ENCODE results near the gene CLIP2.
"Not testable (repeated sequence)": the region's sequence is repeated elsewhere in the genome, so short reads cannot be mapped to it uniquely, and the experiment has no call there.

The CLIP2 gene

GRCh38 chr7:74371381-74372341 is 82.5 kb downstream of the CLIP2 start:
- no peak for DNase-seq (ENCODE audit: low read depth in 2 of 2)

GRCh38 chr7:74372511-74373111 is 83.4 kb downstream of the CLIP2 start:
- no peak for DNase-seq (ENCODE audit: low read depth in 2 of 2)

- no peak for DNase-seq (ENCODE audit: low read depth in 2 of 2)
Measured at GRCh38 chr7:74373536-74373935, 84.3 kb downstream of the CLIP2 start.

GRCh38 chr7:74375726-74376220 is 86.6 kb downstream of the CLIP2 start:
- no peak for DNase-seq (ENCODE audit: low read depth in 2 of 2)

- no peak for DNase-seq (ENCODE audit: low read depth in 2 of 2)
Measured at GRCh38 chr7:74376256-74377036, 87.2 kb downstream of the CLIP2 start.

- no peak for DNase-seq (ENCODE audit: low read depth in 2 of 2)
Measured at GRCh38 chr7:74379938-74380337, 90.7 kb downstream of the CLIP2 start.

- DNase-seq (ENCODE audit: low read depth in 2 of 2), result no peak
Measured at GRCh38 chr7:74380720-74381119, 91.5 kb downstream of the CLIP2 start.

GRCh38 chr7:74384086-74384485 is 94.9 kb downstream of the CLIP2 start:
- not testable (repeated sequence) for DNase-seq (ENCODE audit: low read depth in 2 of 2)

GRCh38 chr7:74384854-74385253 is 95.6 kb downstream of the CLIP2 start:
- DNase-seq (ENCODE audit: low read depth in 2 of 2), result not testable (repeated sequence)

GRCh38 chr7:74387606-74388005 is 98.4 kb downstream of the CLIP2 start:
- no peak for DNase-seq (ENCODE audit: low read depth in 2 of 2)

- DNase-seq (ENCODE audit: low read depth in 2 of 2), result no peak
Measured at GRCh38 chr7:74388880-74389415, 99.7 kb downstream of the CLIP2 start.

GRCh38 chr7:74393722-74394121 is 104.5 kb downstream of the CLIP2 start:
- not testable (repeated sequence) for DNase-seq (ENCODE audit: low read depth in 2 of 2)

GRCh38 chr7:74394601-74395000 is 105.4 kb downstream of the CLIP2 start:
- not testable (repeated sequence) for DNase-seq (ENCODE audit: low read depth in 2 of 2)

GRCh38 chr7:74395745-74396311 is 106.6 kb downstream of the CLIP2 start:
- no peak for DNase-seq (ENCODE audit: low read depth in 2 of 2)

- DNase-seq (ENCODE audit: low read depth in 2 of 2), result no peak
Measured at GRCh38 chr7:74396993-74397392, 107.8 kb downstream of the CLIP2 start.

GRCh38 chr7:74398426-74398825 is 109.2 kb downstream of the CLIP2 start:
- DNase-seq (ENCODE audit: low read depth in 2 of 2), result no peak

GRCh38 chr7:74399006-74399405 is 109.8 kb downstream of the CLIP2 start:
- DNase-seq (ENCODE audit: low read depth in 2 of 2), result no peak

GRCh38 chr7:74400420-74401136 is 111.4 kb downstream of the CLIP2 start:
- DNase-seq (ENCODE audit: low read depth in 2 of 2), result no peak

GRCh38 chr7:74401137-74401859 is 112.1 kb downstream of the CLIP2 start:
- peak; percentile 29 to 59 for DNase-seq (ENCODE audit: low read depth in 2 of 2)

GRCh38 chr7:74402668-74403067 is 113.5 kb downstream of the CLIP2 start:
- not testable (repeated sequence) for DNase-seq (ENCODE audit: low read depth in 2 of 2)

Data from stimulated activated CD4-positive, alpha-beta T cell treated with anti-CD3 and anti-CD28 coated beads, Interleukin-15, amount 100 ng/mL, for 48 hours (primary cell).